DMS53 treated with DMSO at 0.1 percent for 48 hours (cell line): ENCODE measurements around the gene PGGHG.
"Not testable (repeated sequence)": the region's sequence is repeated elsewhere in the genome, so short reads cannot be mapped to it uniquely, and the experiment has no call there.

Experiments used
- DNase-seq: peaks from one replicate; lab custom pipeline; 2025; ENCODE audit not compliant: unreplicated experiment; lab: John Stamatoyannopoulos, UW

PGGHG gene

DNA sequence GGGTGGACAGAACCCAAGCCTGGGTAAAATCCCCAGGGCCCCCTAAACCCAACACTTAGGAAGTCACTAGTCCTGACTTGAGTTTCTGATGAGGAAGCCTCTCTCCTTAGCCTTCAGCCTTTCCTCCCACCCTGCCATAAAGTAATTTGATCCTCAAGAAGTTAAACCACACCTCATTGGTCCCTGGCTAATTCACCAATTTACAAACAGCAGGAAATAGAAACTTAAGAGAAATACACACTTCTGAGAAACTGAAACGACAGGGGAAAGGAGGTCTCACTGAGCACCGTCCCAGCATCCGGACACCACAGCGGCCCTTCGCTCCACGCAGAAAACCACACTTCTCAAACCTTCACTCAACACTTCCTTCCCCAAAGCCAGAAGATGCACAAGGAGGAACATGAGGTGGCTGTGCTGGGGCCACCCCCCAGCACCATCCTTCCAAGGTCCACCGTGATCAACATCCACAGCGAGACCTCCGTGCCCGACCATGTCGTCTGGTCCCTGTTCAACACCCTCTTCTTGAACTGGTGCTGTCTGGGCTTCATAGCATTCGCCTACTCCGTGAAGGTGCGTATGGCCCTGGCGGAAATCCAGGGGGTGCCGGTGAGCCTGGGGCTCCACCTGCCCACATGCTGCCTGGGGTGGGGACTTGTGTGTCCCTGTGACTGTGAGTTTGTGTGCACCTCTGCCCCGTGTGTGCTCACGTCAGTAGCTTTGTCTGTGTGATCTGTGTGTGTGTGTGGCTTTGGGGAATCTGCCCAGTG lies 25.0 kb downstream of the PGGHG start, which contains the start of gene IFITM1:
TSS of gene IFITM1 (plus strand) at position 254 of the 767 bp plus-strand sequence. CDS start at position 385, 131 bp downstream.
- no peak for DNase-seq

GRCh38 chr11:314554-314875 lies 25.6 kb downstream of the PGGHG start:
- DNase-seq: not testable (repeated sequence)

DNA sequence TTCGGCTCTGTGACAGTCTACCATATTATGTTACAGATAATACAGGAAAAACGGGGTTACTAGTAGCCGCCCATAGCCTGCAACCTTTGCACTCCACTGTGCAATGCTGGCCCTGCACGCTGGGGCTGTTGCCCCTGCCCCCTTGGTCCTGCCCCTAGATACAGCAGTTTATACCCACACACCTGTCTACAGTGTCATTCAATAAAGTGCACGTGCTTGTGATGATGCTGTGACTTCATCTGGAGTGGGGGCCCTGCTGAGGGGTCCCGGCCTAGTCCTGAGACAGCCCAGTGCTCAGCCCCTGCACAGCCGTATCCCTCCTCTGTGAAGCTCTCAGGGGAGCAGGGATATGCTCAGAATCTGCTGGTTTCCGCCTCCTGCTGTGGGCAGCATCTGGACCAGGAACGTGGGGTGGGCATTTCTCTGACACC lies 26.1 kb downstream of the PGGHG start:
- DNase-seq: no peak

DNA sequence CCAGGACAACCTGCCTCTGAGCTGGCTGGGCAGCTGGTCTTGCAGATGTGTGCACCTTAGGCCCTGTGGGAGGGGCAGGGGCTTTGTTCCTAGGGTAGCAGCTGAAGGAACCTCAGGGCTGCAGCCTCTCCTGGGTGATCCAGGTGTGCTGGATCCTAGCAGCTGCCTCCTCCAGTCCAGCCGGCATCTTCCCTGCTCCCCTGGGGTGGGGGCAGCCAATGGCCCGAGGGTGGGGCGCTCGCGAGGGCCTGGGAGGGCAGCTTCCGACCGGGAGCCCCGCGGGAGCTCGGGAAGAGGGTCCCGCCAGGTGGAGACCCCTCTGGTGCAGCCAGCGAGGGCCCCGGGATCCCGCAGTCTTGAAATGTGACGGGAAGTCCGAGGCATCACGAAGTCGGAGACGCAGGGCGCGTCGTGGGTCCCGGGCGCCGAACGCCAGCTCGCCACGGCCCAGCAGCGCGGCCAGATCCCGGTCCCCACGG lies 26.6 kb downstream of the PGGHG start:
- DNase-seq: no peak

GRCh38 chr11:316031-316701 lies 27.2 kb downstream of the PGGHG start:
- no peak for DNase-seq

- DNase-seq: no peak
These were observed 28.0 kb downstream of the PGGHG start for GRCh38 chr11:316891-317301.

DNA sequence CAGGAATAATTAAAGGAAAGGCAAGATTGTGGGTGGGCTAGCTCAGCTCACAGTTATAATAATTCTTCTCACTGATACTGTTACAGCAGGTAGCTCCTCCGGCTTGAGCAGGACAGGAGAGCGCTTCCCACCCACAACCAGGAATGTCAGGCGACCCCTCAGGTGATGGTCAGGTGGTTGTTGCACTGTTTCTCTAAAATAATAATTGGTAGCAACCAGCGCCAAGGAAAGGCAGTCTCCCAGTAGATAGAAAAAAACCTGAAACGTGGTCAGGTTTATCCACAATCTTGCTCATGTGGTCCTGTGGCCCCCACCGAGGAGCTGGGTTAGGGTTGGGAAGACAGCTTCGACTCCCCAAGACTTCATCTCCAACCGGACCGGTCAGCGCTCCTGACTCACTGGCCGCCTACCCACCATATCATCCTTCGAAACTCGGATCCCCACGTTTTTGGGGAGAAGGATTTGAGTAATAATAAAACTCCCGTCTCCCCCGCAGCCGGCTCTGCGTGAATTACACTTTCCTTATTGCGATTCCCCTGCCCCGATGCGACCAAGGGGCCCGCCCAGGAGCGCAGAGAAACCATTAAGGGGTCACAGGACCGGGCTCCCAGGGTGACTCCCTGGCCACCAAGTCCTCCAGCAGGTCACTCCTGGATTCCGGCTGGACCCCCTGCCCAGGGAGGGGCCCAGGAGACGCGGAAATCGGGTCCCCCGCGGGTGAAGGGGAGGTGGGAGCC lies 28.9 kb downstream of the PGGHG start:
- not testable (repeated sequence) for DNase-seq

DNA sequence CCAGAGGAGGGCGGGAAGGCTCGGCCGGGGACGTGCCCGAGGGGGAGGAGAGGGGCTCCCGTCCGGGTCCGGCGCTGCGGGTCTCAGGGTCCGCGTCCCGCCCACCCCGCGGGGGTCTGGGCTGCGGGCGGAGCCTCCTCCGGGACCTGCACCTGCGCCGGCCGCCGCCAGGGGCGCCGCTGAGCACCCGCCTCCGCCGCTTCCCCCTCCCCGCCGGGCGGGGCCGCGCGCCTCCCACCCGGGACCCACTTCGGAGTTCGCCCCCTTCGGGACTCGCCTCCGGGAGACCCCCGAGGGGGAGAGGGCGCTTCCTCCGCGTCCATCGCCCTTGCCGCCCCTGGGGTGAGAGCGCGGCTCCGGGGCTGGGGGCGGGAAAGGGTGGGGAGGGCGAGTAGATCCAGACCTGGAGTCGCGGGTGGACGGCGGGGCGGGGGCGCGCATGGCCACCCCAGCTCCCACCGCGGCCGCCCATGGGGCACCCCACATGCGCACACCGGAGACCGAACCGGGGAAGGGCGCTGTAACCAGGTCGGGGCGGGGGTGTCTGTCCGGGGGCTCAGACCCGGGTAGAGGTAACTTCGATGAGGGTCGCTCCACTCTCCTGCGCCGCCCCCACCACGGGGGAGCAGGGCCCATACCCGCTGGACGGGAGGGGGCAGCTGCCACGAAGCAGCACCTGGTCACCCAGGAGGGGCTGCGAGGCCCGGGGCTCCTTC lies 29.6 kb downstream of the PGGHG start:
- not testable (repeated sequence) for DNase-seq

DNA sequence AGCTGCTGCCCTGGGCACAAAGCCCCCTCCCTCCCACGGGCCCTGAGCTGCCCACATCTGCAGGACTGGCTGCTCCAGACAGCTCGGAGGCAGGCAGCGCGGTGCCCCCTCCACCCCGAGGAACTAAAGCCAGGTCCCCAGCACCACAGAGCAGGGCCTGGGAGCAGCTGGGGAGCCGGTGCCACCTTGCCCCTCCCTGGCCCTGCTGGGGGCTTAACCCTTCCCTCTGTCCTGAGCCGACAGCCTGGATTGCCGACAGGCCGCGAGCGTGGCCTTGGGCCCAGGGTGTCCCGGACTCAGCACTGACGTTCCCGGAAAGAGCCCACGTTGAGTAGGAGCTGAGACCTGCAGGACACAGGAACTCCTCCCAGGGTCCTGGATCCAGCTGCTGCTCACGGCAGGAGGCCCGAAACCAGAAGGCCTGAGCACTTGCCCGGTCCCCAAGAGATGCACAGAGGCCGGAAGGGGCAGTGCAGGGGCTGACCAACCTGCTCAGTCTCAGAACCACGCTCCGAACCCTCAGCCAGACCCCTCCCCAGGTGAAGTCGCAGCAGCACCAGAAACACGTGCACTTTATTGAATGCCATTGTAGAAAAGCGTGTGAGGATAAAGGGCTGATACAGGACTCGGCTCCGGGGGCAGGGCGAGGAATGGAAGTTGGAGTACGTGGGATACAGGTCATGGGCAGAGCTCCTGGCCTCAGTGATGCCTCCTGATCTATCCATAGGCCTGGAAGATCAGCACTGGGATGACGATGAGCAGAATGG lies 30.4 kb downstream of the PGGHG start:
- not testable (repeated sequence) for DNase-seq

GRCh38 chr11:319888-320273 lies 31.0 kb downstream of the PGGHG start:
- DNase-seq: not testable (repeated sequence)

DNA sequence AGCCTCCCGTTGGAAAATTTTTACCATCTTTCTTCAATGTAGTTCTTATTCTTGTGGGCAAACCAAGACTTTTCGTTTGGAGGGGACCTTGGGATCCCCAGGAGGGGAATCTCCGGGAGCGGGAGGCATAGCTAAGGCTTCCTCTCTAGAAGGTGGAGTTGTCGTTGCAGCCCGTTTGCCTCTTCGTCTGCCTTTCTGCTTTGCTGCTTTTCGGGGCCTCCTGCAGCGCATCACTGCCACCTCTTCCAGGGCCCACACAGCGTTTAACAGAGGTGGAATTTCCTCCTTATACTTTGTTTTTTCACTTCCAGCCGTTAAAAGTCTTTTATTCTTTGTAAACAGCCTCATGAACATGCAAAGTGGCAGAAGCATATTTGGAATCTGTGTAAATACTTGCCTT lies 35.2 kb downstream of the PGGHG start:
- no peak for DNase-seq

GRCh38 chr11:324593-325517 lies 35.9 kb downstream of the PGGHG start:
- DNase-seq: not testable (repeated sequence)

GRCh38 chr11:325796-326591 lies 37.1 kb downstream of the PGGHG start:
- no peak for DNase-seq

GRCh38 chr11:326592-326841 lies 37.6 kb downstream of the PGGHG start:
- no peak for DNase-seq

DNA sequence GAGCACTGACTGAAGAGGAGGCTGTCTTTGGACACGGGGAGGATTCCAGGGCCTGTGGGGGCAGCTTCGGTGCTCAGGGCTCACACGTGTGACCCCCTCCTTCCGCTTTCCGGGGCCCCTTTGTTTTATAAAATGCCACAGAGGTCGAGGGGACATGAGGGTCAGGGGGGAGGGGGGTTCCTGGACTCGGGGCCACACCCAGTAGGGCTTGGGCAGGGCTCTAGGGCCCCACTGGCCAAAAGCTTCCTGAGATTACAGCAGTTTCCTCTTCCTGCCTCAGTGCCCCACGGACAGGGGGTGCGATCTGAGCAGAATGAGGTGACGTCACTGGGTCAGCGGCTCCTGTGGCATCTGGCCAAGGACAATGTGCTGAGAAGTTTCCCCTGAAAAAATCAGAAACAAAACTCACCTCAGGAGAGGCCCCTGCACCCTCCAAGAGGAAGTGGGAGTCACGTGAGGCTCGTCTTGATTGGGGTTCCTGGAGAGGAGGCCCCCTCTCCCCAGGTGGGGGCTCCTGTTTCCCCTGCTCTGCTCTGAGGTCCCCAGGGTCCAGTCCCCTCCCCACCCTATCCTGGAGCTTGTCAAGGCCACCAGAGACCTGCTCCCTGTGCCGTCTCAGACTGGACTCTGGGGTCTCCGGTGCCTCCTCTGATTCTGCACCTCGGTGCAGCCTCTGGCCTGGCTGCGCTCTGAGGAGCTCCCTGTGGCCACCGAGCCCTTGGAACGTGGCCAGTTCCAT lies 38.1 kb downstream of the PGGHG start:
- DNase-seq: no peak

DNA sequence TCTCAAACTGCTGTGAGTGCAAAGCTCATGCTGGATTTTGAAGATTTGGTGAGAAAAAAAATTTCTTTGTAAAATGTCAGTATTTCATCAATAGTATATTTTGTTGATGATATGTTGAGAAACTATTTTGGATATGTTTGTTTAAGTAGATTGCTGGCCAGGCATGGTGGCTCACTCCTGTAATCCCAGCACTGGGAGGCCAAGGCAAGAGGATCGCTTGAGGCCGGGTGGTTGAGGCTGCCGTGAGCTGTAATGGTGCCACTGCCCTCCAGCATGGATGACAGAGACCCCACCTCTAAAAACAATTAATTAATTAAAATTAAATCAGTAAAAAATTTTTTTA lies 38.6 kb downstream of the PGGHG start:
- DNase-seq: no peak

GRCh38 chr11:328012-328411 lies 39.1 kb downstream of the PGGHG start:
- no peak for DNase-seq

- DNase-seq: not testable (repeated sequence)
These were observed 39.7 kb downstream of the PGGHG start for GRCh38 chr11:328516-329100.
